SK-N-MC (cell line): ENCODE measurements around the gene SCARF2.

ENCODE experiments used
- EZH2 ChIP-seq: fragments of 200-600 bp; sonication (generic); IDR thresholded peaks from one replicate; pipeline ENCODE4 v1.6.1; 2017; ENCODE audit warnings: antibody characterized with exemption
- POLR2AphosphoS5 ChIP-seq: IDR thresholded peaks from 2 replicates; pipeline ENCODE4 v1.6.1; 2012; ENCODE audit warnings: mild to moderate bottlenecking, low read depth, low read length, borderline replicate concordance

DNA sequence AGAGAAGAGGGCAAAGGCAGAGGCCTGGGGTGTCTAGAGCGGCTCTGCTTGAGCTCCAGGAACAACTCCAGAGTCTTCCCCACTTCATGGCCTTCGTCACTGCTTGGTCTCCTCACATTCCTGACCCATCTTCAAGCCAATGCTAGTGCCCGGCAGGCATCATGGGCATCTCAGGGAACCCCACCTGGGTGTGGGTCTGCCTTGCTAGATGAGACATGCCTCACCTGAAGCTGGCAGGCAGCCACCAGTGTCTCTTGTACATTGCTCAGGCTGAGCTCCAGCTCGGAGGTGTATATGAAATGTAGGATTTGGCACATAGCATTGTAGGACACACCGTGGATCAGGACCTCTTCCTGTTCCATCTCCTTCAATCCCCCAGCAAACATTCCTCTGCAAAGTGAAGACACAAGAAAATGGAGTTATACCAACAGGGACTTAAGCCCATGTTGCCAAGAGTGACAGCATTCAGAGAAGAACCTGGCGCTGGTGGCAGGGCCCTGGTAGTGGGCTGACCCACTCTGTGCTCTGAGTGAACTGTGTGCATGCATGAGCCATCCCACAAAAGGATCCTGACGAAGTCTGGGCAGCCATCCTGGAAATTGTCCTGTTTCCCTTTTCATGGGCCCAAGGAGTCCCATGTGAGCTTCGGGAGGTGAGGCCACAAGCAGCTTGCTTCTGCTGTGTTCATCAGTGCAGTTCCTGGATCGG lies 33.7 kb upstream of the SCARF2 start:
- no peak for TF ChIP-seq EZH2
- TF ChIP-seq POLR2AphosphoS5, result no peak
